Renal pelvis (tissue), 4 donors: ENCODE measurements around the gene INSYN2B. TPM values are rescaled to one million over a fixed set of nuclear protein-coding genes. Genes with fewer than 3 reads are reported as not detected.
"Not testable (repeated sequence)": the region's sequence is repeated elsewhere in the genome, so short reads cannot be mapped to it uniquely, and the experiment has no call there.

Source experiments
- DNase-seq: peaks from one replicate; pipeline ENCODE4 v3.0.0-alpha.2; 2013
- polyA plus RNA-seq, 3 donors: library from polyadenylated mRNA; unstranded; fragments of 120-200 nt; gene quantifications; one replicate each; pipeline ENCODE4 v1.2.1, GENCODE V29; 2013; ENCODE audit not compliant: insufficient read length in 3 of 3

Gene INSYN2B
- polyA plus RNA-seq, 3 donors: 1.7 to 2.1 (median 2.1) TPM

GRCh38 chr5:169850409-169850808 lies 129.9 kb downstream of the INSYN2B start:
- no peak for DNase-seq

GRCh38 chr5:169848792-169849191 lies 131.5 kb downstream of the INSYN2B start:
- DNase-seq: no peak

GRCh38 chr5:169848271-169848670 lies 132.0 kb downstream of the INSYN2B start:
- no peak for DNase-seq

DNA sequence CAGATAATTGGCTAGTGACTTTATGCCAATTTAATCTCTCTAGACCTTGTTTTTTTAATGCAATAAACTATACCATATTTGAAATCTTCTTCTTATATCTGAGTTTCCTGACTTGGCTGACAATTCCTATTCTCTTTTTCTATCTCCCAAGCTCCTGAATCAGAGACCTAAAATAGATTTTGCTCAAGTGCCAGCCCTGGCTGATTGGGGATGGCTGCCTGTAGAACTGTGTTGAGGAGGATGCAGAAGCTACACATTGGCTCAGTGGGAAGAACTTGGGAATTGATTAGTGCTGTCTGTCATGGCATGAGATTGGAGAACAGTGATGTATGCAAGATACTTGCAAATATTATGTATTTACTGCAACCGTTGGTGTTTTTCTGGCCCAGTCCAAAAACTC lies 132.8 kb downstream of the INSYN2B start:
- no peak for DNase-seq

DNA sequence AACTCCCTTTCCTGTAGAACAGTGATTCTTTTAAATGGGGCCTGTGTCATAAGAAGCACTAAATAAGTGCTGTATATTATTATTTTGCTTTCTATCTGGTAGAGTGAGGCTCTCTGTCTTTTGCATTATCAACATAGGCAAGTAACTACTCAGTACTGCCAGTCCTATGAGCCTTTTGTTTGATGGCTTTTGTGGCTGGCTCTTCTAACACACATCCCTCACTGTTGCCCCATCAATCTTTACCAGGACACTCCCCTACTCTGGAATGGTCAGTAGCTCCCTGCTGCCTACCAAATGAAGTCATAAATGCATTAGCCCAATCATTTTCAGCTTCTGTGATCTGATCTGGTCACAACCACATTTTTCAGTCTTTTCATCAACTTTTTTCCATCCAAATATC lies 137.6 kb downstream of the INSYN2B start:
- no peak for DNase-seq

DNA sequence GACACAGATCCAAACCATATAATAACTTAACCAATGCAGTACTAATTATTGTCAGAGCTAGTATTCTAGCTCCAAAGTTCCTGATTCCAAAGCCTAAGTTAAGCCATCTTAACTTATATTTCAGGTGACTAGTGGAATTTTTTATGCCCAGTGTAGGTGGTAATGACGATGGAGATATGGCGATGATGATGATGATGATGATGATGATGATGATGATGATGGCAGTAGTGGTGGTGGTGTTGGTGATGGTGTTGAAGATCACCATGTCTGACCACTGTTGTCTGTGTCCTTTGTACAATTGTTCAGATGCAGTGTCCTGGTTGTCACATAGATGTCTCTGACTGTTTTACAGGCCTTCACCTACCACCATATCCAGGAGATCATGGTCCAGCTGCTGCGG lies 139.9 kb downstream of the INSYN2B start:
- no peak for DNase-seq

DNA sequence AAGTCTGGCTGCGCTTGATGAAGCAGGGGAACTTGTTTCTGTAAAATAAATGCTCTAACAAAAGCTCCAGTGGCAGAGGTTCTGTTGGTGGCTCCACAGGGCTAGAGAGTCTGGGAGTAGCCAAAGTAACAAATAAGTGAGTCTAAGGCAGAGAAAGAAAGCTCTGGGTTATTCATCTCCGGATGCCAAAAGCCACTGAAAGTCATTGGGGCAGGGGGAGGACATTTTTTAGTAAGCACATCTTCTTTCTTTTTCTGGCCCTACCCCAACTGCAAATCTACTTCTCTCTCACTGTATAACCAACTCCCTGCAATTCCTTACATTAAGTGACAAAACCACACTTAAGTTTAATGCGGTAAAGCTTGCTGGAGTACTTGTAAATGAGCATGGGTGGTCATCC lies 141.6 kb downstream of the INSYN2B start:
- no peak for DNase-seq

- no peak for DNase-seq
Measured at GRCh38 chr5:169837686-169838085, 142.6 kb downstream of the INSYN2B start.

DNA sequence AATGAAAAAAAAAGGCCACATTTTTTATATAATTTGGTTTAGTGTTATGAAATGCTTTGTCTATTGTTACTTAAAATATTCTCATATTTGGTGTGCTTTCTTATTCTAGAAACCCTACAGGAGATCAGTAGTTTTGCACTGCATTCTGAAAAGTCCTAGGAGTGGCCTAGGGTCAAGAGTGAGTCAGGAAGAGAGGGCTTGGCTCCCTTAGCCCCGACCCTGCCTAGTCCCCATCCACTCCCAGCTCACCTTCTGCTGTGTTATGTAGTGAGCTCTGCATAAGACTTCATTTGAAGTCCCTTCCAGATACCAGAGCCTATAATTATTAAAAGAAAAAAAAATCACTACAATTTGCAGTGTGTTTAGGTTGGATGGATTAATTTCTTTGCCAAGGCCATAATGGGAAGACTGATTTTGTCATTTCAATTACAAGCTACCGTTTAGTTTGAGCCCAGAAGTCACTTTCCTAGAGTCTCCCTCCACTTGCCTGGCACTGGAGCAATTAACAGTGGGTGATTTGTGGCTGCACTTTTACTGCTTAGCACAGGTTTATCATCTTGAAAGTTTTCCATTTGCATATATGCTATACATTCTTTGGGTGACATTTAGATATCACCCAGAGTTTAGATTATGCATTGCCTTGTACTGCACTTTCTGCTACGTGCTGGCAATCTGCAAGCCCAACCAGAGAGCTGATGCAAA lies 143.3 kb downstream of the INSYN2B start:
- DNase-seq: no peak

GRCh38 chr5:169834540-169834939 lies 145.8 kb downstream of the INSYN2B start:
- not testable (repeated sequence) for DNase-seq

DNA sequence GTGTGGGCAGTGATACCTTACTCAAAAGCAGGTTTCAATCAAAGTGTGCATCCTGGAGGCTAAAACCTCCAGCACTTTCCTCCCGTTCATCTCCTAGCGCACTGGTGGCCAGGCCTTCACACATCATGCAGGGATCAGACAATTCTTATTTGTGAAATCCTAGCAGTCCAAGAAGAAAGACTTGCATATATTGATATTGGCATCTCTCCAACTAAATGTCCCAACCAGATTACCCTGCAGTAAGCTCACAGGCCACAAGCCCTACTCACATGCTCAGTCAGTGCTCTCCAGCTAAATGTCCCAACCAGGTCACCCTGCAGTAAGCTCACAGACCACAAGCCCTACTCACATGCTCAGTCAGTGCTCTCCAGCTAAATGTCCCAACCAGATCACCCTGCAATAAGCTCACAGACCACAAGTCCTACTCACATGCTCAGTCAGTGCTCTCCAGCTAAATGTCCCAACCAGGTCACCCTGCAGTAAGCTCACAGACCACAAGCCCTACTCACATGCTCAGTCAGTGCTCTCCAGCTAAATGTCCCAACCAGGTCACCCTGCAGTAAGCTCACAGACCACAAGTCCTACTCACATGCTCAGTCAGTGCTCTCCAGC lies 146.5 kb downstream of the INSYN2B start:
- not testable (repeated sequence) for DNase-seq

DNA sequence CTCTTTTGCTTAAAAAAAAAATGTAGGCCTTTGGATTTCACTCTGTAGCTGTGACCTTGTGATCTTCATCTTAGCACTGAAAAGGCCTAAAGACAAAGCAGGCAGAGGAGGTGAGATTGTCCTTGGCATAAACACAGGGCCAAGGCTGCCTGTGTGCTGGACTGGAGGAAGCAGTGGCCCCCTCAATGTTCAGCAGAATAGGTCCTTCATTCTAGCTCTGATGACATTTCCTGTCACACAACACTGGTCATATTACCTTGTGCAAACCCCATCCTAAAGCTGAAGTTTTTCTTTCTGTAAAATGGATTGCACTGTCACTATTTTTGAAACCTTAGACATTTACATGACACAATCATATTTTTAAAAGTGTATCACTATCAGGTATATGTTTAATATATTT lies 147.4 kb downstream of the INSYN2B start:
- DNase-seq: no peak

GRCh38 chr5:169832304-169832703 lies 148.0 kb downstream of the INSYN2B start:
- DNase-seq: no peak

DNA sequence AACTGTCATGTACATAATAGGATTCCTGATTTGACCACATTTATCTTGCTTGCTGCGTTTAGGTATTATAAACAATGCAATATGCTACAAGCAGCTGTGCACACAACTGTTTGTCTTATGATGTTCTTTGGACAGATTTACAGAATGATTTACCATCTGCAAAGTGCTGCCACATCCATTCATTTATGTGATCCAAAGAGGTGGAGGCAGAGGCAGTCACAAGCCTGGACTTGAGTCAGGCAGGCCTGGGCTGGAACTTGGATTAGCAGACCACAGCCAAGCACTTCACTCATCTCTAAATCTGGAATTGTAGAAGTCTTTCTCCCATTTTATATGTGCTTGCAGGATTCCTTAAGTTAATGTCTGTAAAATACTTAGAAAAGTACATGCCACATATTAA lies 149.0 kb downstream of the INSYN2B start:
- DNase-seq: no peak

- no peak for DNase-seq
Measured at GRCh38 chr5:169828385-169828784, 151.9 kb downstream of the INSYN2B start.

DNA sequence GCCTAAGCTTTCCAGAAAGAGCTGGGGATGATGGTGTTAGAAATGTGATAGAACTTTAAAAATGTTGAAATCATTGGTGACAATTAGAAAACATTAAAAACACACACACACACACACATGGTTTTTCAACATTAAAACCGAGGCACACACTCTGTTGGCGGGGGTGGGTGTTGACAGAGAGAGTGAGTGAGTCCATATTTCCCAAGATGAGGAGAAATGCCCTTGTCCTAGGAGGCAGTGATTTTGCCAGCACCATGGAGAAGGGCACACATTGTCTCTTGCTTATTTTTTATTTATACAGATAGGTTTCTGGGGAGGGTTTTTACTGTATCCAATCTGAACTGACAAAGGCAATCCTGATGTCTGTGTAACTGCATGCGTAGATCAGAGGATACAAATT lies 152.5 kb downstream of the INSYN2B start:
- no peak for DNase-seq

DNA sequence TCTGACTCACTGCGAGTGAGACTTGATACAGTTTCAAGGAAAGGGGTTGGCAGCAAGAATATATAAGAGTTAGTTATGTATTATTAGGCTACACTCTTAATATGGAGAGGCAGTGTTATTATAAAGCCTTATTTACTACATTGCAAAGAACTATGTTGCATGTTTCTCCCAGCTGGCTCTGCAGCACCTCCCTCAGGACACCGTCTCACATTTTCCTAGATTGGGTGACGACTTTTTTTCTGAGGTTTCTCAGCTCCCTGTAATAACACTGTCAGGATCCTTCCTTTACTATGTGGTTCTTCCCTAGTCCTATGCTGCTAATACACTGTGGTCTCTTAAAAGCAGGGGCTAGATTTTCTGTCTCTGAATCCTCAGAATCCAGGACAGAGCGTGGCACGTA lies 153.7 kb downstream of the INSYN2B start:
- no peak for DNase-seq

- no peak for DNase-seq
Measured at GRCh38 chr5:169817031-169817430, 163.3 kb downstream of the INSYN2B start.

GRCh38 chr5:169814522-169814921 lies 165.8 kb downstream of the INSYN2B start:
- DNase-seq: no peak

Other genes starting within 250 kb of the INSYN2B start
- gene FOXI1, start 125.4 kb upstream of the INSYN2B start, polyA plus RNA-seq: 1 to 10 TPM; 5.2 to 8.2 (median 5.8) TPM